DOHH2 (cell line): ENCODE measurements around the gene DIP2C.

ENCODE experiments used
- H3F3A ChIP-seq: fragments of 200-600 bp; sonication (generic), shearing (Covaris generic); 2 replicates; pipeline ENCODE4 v1.6.0; 2016; ENCODE audit warnings: antibody characterized with exemption, mild to moderate bottlenecking; ENCODE audit not compliant: control insufficient read depth, insufficient read depth
- H3K27ac ChIP-seq: fragments of 200-600 bp; sonication (generic); 2 replicates; pipeline ENCODE4 v1.5.1; 2014; ENCODE audit warnings: low read depth, mild to moderate bottlenecking, low read length, moderate library complexity
- H3K27me3 ChIP-seq: fragments of 200-600 bp; sonication (generic); 2 replicates; pipeline ENCODE4 v1.6.1; 2014; ENCODE audit warnings: mild to moderate bottlenecking, low read length, mixed read lengths; ENCODE audit not compliant: control insufficient read depth
- H3K36me3 ChIP-seq: fragments of 200-600 bp; sonication (generic); 2 replicates; pipeline ENCODE4 v1.6.1; 2014; ENCODE audit warnings: mild to moderate bottlenecking, low read length, moderate library complexity, mixed read lengths; ENCODE audit not compliant: control insufficient read depth
- H3K4me1 ChIP-seq: fragments of 200-600 bp; sonication (generic); 2 replicates; pipeline ENCODE4 v1.6.1; 2014; ENCODE audit warnings: mild to moderate bottlenecking, low read length, mixed read lengths; ENCODE audit not compliant: control insufficient read depth
- H3K4me2 ChIP-seq: fragments of 200-600 bp; sonication (generic); 2 replicates; pipeline ENCODE4 v1.6.0; 2014; ENCODE audit warnings: mild to moderate bottlenecking, low read length, moderate library complexity
- H3K4me3 ChIP-seq: fragments of 200-600 bp; sonication (generic); 2 replicates; pipeline ENCODE4 v1.5.1; 2014; ENCODE audit warnings: mild to moderate bottlenecking, low read length, mixed read lengths
- H3K79me2 ChIP-seq: fragments of 200-600 bp; sonication (generic); 2 replicates; pipeline ENCODE4 v1.6.1; 2014; ENCODE audit warnings: mild to moderate bottlenecking, low read length, mixed read lengths; ENCODE audit not compliant: control insufficient read depth
- H3K9me2 ChIP-seq: fragments of 200-600 bp; sonication (generic); replicated peaks from 2 replicates; pipeline ENCODE4 v1.6.1; 2014; ENCODE audit warnings: mild to moderate bottlenecking, low read length, mixed read lengths; ENCODE audit not compliant: control insufficient read depth
- H3K9me3 ChIP-seq: fragments of 200-600 bp; sonication (generic); 2 replicates; pipeline ENCODE4 v1.6.1; 2014; ENCODE audit warnings: antibody characterized with exemption, low read length, mixed read lengths; ENCODE audit not compliant: control insufficient read depth, insufficient read depth
- H4K20me1 ChIP-seq: fragments of 200-600 bp; sonication (generic); 2 replicates; pipeline ENCODE4 v1.6.0; 2014; ENCODE audit warnings: low read depth, mild to moderate bottlenecking, antibody characterized with exemption, low read length, moderate library complexity; ENCODE audit not compliant: control insufficient read depth, insufficient read depth
- CTCF ChIP-seq: fragments of 200-600 bp; sonication (generic); IDR thresholded peaks from one replicate; pipeline ENCODE4 v1.5.1; 2014; ENCODE audit warnings: antibody characterized with exemption, mild to moderate bottlenecking, low read depth, low read length; ENCODE audit not compliant: poor library complexity, severe bottlenecking
- EZH2phosphoT487 ChIP-seq: fragments of 200-600 bp; sonication (generic); IDR thresholded peaks from 2 replicates; pipeline ENCODE4 v1.6.1; 2017; ENCODE audit warnings: borderline replicate concordance, mild to moderate bottlenecking, antibody characterized with exemption, low read length, moderate library complexity, mixed read lengths

Gene DIP2C

GRCh38 chr10:614790-615582, 74.5 kb downstream of the DIP2C start:
- H3K9me3 ChIP-seq: no peaks in the 10 kb centered on the region
- no peak overlapping the region for H3K27ac ChIP-seq
- no peaks in the 10 kb centered on the region for H3K36me3 ChIP-seq
- no peaks in the 10 kb centered on the region for H3K27me3 ChIP-seq
- H3K4me2 ChIP-seq: no peak overlapping the region
- H3K79me2 ChIP-seq: no peaks in the 10 kb centered on the region
- peaks cover under 1% of the 10 kb centered on the region; the same call in 1 of the 2 replicates for H3F3A ChIP-seq
- H3K4me3 ChIP-seq: no peak overlapping the region
- no peaks in the 10 kb centered on the region for H3K9me2 ChIP-seq
- no peaks in the 10 kb centered on the region for H4K20me1 ChIP-seq
- H3K4me1 ChIP-seq: peaks cover 14% of the 10 kb centered on the region
- TF ChIP-seq EZH2phosphoT487 (no peak), CTCF (no peak)

GRCh38 chr10:614139-614711, 75.2 kb downstream of the DIP2C start:
- TF ChIP-seq CTCF (no peak), EZH2phosphoT487 (no peak)
- no peaks in the 10 kb centered on the region for H4K20me1 ChIP-seq
- no peaks in the 10 kb centered on the region for H3K79me2 ChIP-seq
- H3K27ac ChIP-seq: no peak overlapping the region
- H3K9me2 ChIP-seq: no peaks in the 10 kb centered on the region
- H3K4me3 ChIP-seq: no peak overlapping the region
- H3K4me2 ChIP-seq: no peak overlapping the region
- H3K36me3 ChIP-seq: no peaks in the 10 kb centered on the region
- peaks cover 10% of the 10 kb centered on the region for H3K4me1 ChIP-seq
- H3F3A ChIP-seq: peaks cover 9% of the 10 kb centered on the region
- H3K9me3 ChIP-seq: no peaks in the 10 kb centered on the region
- H3K27me3 ChIP-seq: no peaks in the 10 kb centered on the region

GRCh38 chr10:613271-614138, 76.0 kb downstream of the DIP2C start:
- Histone ChIP-seq H4K20me1 (no peaks in the 10 kb centered on the region), H3K9me2 (no peaks in the 10 kb centered on the region), H3K4me3 (no peak overlapping the region), H3K27ac (no peak overlapping the region), H3K4me2 (no peak overlapping the region), H3K79me2 (no peaks in the 10 kb centered on the region), H3K36me3 (no peaks in the 10 kb centered on the region), H3K27me3 (no peaks in the 10 kb centered on the region), H3K9me3 (no peaks in the 10 kb centered on the region), H3F3A (peaks cover 15% of the 10 kb centered on the region), H3K4me1 (peaks cover 10% of the 10 kb centered on the region)
- no peak for TF ChIP-seq CTCF
- TF ChIP-seq EZH2phosphoT487: no peak
